Measurements from ENCODE around the gene RTF2.

RTF2 gene, protein sequence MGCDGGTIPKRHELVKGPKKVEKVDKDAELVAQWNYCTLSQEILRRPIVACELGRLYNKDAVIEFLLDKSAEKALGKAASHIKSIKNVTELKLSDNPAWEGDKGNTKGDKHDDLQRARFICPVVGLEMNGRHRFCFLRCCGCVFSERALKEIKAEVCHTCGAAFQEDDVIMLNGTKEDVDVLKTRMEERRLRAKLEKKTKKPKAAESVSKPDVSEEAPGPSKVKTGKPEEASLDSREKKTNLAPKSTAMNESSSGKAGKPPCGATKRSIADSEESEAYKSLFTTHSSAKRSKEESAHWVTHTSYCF

DNA sequence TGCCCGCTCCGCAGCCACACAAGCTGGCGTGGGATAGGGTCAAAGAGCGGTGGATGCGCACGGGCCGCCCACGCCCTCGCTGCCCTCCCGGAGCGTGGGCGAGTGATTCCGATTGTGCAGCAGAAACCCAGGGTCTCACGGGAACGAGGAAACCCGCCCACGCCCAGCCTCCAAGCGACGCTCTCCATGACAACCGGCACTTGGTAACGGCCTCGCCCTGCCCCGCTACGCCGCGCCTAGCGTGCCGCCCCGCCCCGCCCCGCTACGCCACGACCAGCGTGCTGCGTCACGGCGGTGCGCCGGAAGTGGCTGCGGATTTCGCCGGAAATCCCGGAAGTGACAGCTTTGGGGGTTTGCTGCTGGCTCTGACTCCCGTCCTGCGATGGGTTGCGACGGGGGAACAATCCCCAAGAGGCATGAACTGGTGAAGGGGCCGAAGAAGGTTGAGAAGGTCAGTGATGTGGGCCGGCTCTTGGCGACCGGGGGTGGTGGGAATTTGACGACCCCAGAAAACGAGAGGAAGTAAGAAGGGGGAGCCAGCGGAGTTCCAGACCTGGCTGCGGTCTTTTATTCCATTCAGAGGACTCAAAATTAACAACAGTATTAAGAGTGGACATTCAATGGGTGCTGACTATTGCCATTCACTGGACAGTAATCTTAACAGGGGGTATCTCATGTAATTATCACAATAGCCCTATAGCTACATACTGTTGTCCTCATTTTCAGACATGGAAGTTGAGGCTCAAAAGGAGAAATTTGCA, at the start of gene RTF2:
Gene RTF2 (plus strand): TSS at position 312 of the 761 bp plus-strand sequence. CDS start 71 bp downstream, at position 383.
- peak; percentile 94 to 97 (median 95) for DNase-seq

DNA sequence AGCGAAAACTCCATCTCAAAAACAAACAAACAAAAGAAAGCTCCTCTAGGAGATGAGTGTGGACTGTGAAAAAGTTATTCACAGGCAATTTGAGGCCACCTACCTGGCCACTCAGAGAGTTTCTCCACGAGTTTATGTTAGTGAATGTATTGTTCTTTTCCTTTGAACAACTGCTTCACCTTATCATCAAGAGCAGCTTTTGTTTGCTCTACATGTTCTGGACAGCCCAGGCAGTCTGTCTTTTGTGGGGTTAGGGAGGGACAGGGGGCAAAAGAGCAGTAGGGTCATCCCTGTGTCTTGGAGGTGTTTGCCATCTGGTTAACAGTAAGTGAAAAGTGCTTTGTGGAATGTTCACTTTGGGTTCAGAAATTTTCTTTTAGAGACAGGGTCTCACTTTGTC, 48.4 kb upstream of the RTF2 start:
- no peak for DNase-seq

DNA sequence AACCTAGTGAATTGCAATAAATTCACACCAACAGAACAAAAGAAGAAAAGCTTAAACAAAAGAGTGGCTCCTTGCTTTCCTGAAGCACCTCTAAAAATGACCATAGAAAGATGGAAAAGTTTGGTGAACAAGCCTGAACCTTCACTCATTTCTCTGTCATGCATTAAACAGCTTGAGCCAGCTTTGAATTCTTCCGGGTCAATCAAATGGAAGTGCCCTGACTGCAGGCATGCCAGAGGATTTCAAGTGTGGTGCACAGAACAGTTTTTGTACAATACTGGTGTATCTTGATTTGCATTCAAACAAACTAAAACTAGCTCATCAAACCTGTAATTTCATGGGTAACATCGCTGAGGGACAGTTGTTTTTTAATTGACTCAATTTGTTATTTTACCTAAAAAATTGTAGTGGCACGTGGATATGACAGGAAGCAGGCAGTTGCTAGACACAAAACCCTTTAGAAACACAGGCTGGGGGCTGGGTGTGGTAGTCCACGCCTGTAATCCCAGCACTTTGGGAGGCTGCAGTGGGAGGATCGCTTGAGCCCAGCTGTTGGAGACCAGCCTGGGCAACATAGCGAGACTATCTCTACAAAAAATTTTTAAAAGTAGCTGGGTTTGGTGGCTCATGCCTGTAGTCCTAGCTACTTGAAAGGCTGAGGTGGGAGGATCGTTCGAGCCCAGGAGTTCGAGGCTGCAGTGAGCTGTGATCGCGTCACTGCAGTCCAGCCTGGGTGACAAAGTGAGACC, 47.3 kb upstream of the RTF2 start:
- no peak for DNase-seq

DNA sequence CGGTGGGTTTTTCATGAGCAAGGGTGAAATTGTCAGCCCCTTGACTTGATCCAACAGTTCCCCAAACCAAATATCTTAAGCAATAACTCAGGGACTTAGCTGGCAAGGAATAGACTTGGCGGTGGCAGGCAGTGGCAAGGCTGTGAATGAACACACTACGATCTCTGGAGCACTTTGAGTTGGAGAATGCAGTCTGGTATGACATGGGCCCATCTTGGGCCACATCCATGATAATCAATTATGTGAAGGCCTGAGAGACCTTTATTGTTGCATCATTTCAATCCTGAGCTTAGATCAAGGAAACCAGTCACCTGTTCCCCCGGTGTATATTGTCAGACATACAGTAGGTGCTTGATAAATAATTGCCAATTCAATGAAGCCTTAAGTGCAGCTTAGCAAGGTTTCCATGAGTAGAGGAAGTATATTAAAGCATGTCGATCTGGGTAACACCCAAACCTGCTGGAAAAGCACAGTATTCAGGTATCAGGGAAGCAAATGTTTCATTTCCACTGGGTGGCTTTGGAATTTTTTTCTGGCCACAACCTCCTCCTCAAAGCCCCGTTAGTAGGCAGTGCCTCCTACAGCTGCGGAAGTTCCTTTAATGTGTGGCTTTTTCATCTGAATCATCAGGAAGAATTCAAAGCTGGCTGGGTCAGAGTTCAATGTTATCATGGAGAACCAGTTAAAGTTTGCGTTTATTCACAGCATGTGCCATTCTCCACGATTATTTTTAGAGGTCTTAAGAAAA, 46.2 kb upstream of the RTF2 start:
- DNase-seq, result no peak

DNA sequence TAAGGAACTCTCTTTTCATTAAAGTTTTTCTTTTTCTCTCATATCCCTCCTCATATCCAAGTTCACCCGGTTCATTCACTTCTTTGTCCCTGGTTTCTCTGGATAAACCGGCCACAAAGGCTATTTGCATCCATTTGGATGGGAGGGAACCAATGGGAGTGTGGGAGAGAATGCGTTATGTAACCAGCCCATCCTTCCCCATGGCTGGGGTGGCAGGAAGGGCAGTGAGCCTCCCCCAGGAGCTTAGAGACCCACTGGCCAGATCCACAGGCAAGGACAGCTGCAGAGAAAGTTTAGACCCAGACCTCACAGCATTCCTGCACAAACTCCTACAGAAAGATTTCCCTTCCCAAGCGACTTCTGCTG, 45.6 kb upstream of the RTF2 start:
- no peak for DNase-seq

DNA sequence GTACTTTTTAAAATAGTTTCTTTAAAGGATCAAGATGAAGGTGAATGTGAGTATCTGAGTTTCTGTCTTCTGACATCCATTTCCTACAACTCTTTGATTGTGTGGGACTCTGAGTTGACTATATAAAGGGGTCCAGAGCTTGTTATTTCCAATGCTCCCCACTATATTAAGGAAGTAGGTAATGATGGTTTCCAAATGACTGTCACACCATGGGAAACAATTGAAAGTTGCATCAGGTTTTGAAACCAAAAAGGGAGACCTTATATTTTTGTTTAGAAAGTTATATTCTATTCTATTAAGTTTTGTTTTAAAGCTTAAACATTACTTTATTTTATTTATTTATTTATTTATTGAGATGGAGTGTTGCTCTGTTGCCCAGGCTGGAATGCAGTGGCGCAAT, 45.2 kb upstream of the RTF2 start:
- DNase-seq, result no peak

DNA sequence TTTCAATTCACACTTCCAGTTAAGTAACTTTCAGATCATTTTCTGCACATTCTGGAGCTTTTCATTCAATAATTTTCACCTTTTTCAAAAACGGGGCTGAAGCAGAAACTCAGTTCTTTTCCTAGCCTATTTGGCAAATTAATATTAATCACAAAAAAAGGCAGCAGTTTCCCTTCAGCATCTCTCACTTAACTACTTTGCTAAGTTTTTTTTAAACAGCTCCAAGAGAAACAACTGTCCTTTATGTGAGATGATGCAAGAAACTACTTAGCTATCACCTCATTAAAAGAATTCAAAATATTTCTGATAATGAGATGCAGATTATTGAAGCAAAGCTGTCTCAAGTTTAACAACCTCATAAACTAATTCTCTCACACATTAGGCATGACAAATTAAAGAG, 44.5 kb upstream of the RTF2 start:
- no peak for DNase-seq

DNA sequence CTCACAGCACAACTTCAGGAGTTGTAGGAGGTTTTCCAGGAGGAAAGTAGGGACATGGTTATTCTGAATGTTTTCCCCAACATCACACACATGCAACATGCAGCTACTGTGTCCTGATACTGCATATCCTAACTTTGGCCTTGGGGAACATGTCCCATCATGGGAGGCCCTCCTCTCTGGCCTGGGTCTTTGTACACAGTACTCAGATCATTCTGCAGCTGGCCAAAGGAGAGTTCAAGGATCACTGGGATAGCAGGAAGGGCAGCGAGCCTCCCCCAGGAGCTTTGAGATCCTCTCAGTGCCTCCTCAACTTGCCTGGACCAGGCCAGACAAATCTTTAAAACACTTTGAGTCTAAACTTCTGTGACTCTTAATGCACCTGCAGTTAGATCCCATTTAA, 43.5 kb upstream of the RTF2 start:
- no peak for DNase-seq

DNA sequence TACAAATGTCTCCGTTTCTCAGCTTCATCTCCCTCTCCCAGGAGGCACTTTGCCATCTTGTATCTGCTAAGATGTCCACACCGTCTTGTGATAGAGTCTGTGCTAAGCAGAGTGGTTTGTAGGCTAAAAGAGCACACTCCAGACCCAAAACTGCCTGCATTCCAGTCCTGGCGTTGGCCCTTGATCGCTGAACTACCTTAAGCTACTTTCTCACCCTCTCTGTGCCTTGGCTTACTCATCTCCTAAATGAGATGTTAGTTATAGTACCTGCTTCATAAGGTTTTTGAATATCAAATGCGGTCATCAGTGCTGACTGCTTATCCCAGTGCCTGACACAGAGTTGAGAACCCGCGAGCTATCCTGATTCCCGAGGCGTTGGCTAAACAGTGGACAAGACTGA, 42.4 kb upstream of the RTF2 start:
- no peak for DNase-seq

DNA sequence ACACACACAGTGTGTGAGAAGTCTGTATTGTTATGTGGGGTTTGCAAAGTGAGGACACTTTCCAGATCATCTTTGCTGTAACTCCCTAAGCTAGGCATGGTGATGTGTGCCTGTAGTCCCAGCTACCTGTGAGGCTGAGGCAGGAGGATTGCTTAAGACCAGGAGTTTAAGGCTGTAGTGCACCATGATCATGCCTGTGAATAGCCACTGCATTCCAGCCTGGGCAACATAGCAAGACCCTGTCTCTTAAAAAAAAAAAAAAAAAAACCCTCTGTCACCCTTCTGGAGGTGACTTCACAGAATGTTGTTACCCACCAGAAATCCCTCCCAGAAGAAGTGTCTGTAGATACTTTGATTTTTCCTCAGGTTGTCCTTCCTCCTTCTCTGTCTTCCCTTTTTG, 41.5 kb upstream of the RTF2 start:
- DNase-seq, result no peak

DNA sequence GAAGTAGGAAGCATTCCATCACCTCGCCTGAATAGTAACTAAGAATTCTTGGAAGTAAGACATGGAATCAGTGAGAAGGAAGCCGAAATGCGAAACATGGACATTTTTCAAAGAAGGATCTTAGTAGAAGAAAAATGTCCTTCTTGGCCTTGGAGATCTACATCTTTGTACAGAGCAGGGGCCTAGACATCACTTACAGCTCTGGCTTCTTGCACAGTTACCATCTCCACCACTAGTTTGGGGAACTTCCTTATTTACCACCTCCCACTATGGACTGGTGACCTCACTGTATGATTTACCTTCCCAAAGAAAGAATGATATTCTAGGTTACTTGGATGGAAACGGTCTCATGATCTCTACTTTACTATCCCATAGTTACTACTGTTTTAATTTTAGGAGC, 40.6 kb upstream of the RTF2 start:
- no peak for DNase-seq

DNA sequence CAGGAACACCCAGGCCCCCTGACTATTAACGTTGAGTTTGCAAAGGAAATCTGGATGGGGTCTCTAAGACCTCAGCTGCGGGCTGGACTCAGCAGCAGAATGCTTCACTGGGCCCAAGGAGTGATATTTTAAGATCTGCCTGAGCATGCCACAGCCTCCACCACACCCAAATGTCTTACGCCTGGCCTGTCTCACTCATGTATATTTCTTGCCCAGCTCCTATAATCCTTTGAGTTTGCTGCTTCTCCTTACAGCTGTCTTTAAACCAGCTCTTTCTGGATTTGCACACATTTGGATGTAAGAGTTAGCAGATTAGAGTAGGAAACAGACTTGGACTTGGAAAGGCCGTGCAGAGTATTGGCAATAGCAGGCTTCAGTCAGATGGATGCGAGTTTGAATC, 40.0 kb upstream of the RTF2 start:
- DNase-seq, result no peak

DNA sequence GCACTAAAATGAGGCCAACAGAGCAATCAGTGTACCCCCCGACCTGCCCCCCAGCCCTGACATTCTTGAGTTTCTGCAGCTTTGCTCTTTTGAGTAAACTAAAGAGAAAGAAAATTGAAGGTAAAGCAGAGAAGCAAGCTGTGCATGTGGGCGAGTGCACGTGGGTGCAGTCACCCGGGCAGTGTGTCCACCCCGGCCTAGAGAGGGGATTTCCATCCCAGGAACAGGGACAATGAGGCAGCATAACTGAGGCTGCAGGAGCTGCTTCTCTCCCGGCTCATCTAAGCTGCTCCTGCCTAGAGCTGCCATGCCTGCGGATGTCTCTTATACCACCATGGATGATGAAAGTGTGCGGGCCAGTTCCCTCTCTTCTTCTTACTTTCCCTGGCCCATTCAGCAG, 39.5 kb upstream of the RTF2 start:
- no peak for DNase-seq

DNA sequence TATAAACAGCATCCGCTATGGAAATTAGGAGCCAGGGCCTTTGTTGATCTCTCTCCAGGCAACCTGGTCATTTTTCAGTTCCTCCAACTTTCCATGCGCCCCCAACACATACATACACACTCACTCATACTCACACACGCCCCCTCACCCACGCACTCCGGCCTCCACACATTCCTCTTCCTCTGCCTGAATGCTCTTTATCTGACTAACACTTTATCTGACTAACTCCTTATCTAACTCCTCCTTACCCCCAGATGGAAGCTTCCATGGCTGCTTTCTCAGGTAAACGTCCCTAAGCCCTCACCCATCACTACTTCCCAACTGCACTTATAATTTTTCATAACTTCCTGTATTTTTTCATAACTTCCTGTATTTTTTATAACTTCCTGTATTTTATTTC, 38.9 kb upstream of the RTF2 start:
- no peak for DNase-seq

DNA sequence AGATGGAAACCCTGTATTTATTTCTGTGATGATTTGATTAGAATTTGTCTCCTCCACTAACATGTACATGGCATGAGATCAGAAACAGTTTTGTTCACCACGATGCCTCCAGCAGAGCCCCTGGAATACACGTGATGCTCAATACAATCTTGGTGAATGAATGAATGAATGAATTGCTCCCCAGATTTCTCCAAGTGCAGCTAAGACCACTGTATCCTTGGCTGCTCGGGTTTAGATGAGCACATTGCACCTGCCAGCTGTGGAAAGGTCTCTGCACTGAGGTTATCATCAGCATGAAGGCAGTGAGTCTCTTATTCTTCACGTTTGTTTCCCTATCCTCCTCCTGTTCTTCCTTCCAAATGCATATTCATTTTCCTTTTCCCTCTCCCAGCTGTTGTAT, 38.5 kb upstream of the RTF2 start:
- no peak for DNase-seq

DNA sequence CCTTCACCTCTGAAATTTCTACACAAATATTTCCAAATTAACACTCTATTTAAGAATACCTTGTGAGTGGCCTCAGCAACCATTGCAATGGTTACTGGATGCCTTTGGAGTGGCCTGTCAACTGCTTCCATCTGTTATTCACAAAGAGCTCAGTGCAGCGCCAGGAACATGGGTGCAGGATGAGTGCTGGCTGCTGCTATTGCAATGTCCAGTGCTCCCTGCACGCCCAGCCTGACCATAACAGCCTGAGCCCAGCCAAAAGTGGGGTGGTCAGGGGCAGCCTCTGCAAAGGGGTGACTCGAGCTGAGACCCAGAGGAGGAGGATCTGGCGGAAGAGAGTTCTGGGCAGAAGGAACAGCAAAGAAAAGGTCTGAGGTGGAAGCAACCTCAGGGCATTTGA, 38.0 kb upstream of the RTF2 start:
- DNase-seq, result no peak

DNA sequence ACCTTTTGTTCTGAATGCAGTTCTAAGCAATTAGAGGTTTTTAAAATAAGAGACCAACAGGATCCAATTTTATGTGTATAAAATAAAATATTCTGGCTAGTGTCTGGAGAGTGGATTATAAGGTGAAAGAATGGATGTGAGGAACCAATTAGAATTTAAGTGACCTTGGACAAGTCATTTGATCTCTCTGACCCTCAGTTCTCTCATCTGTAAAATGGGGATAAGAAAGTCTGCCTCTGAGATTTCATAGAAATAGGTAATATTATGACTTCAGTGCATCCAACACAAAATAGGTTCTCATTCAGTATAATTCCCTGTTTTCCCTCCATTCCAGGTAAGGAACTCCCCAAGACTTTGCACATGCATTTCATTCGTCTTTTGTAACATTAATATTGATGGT, 37.5 kb upstream of the RTF2 start:
- DNase-seq, result no peak

DNA sequence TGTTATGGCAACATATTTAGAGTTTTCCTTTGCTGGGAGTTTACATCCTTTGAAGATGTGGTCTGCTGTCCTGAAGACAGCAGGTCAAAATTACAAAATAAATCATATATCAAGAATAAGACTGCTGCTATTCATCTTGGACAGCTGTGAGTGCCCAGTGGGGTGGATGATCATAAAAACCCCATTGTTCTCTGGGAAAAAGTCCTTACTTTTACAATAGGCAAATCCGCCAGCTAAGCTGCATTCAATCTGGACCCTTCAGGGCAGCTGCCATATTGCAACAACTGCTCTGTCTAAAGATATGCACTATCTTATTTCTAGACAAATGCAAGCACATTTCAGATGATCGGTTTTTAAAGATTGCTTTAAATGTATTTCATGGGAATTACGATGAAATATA, 37.0 kb upstream of the RTF2 start:
- no peak for DNase-seq

DNA sequence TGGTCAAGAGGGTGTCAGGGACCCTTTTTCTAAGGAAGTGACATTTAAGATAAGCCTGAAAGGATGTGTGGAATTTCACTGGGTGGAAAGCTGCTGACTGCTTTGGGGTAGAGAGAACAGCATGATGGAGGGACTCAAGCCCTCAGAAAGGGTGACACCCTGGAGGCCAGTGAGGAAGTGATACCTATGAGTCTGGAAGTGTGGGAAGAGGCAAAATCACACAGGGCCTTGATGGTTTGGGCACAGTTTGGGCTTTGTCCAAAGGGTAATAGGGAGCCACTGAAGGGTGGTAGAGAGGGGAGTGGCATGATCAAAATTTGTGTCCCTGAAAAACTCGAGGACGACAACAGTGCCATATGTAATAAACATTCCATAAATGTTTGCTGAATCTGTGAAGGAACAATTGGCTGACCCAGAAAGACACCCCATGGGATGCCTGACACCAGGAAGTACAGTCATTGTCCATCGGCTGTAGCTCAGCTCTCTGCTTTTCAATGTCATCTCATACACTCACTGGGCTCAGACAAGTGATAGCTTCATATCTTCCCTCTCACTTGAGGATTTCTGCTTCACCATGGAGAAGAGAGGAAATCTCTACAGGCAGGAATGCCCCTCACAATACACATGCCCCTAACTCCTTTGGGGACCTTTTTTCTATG, 35.1 kb upstream of the RTF2 start:
- DNase-seq, result no peak

DNA sequence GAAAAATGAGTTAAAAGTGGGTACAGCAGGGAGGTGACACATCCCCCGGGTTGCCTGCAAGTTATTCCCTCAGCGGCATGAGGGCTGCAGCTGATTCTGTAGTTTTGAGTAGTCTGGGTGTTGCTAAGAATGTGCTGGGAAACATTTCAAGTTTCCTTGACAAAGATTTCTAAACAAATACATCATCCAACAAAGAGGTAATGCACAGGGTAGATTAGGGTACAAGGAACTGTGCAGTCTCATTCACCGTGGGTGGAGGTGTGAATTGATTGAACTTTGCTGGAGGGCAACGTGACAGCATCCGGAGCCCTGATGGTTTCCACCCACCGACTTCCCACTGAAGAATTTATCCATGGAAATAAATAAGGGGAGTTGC, 34.6 kb upstream of the RTF2 start:
- no peak for DNase-seq

DNA sequence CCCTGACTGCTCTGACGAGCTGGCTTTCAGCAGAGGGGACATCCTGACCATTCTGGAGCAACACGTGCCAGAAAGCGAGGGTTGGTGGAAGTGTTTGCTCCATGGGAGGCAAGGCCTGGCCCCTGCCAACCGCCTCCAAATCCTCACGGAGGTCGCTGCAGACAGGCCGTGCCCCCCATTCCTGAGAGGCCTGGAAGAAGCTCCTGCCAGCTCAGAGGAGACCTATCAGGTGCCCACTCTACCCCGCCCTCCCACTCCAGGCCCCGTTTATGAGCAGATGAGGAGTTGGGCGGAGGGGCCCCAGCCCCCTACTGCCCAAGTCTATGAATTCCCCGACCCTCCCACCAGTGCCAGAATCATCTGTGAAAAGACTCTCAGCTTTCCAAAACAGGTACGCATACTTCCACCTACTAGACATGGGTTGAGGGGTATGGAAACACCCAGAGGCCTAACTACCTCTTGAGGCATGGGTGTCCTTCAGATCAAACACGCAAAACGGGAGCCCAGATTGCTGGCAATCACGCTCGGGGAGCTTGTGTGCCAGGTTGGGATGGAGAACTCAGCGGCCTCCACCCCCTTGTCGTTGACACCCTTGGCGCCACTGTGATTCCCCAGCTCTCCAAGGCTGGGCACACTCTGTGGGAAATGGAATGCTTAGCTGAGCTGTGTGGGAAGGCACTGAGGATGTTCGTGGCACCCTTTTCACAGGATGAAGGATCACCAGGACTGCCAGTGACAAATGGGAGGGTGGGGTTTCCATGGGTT, 31.0 kb upstream of the RTF2 start:
- DNase-seq, result no peak

DNA sequence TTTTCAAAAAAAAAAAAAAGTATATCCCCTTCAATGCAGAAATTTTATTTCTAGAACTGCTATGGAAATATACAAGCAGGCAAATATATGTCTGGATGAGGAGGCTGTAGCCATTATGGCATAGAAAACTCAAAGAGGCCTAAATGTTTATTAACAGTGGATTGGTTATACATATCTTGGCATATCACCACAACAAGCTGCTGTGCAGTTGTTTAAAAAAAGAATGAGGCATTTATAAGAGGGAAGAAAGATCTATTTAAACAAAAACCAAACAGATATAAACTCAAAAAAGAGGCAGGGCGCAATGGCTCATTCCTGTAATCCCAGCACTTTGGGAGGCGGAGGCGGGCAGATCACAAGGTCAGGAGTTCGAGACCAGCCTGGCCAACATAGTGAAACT, 30.1 kb upstream of the RTF2 start:
- no peak for DNase-seq
